Ascending aorta (tissue), 2 donors: Measurements from ENCODE around the gene IRF1. TPM values are rescaled to one million over a fixed set of nuclear protein-coding genes. Genes with fewer than 3 reads are reported as not detected.

ENCODE experiments used
- DNase-seq, 2 donors: peaks; one replicate each; pipeline ENCODE4 v3.0.0-alpha.2; 2019; ENCODE audit warnings: low spot score in 2 of 2
- H3K27ac ChIP-seq, 2 donors: fragments of 200-600 bp; sonication (generic); one replicate each; pipeline ENCODE4 v1.5.1; 2016 to 2017; ENCODE audit warnings: mild to moderate bottlenecking in 1 of 2
- H3K27me3 ChIP-seq: fragments of 200-600 bp; sonication (generic); one replicate; pipeline ENCODE4 v1.5.1; 2017
- H3K36me3 ChIP-seq, 2 donors: fragments of 200-600 bp; sonication (generic); one replicate each; pipeline ENCODE4 v1.5.1; 2016
- H3K4me1 ChIP-seq, 2 donors: fragments of 200-600 bp; sonication (generic); one replicate each; pipeline ENCODE4 v1.5.1; 2016 to 2017; ENCODE audit warnings: mild to moderate bottlenecking in 1 of 2
- H3K4me3 ChIP-seq, 2 donors: fragments of 200-600 bp; sonication (generic); one replicate each; pipeline ENCODE4 v1.5.1; 2016 to 2017; ENCODE audit warnings: mild to moderate bottlenecking in 1 of 2
- H3K9me3 ChIP-seq, 2 donors: fragments of 200-600 bp; sonication (generic); one replicate each; pipeline ENCODE4 v1.5.1; 2016
- CTCF ChIP-seq, 3 experiments: fragments of 200-600 bp in 2 of 3; fragments of 450-650 bp in 1 of 3; sonication (generic) in 2 of 3; IDR thresholded peaks; one replicate each; pipeline ENCODE4 v1.5.1; 2016 to 2019; ENCODE audit warnings: antibody characterized with exemption in 3 of 3, mild to moderate bottlenecking in 1 of 3, moderate library complexity in 1 of 3
- intact Hi-C: fragments of 100-400 bp; cut with DNase I; formaldehyde crosslinking; loops from one replicate; pipeline ENCODE4 v1.15.1; 2023
- total RNA-seq: library from RNA; depleted of rRNA; stranded (reverse); fragments of >200 nt; gene quantifications from one replicate; pipeline ENCODE4 v1.1.0, GENCODE V29; 2016

Gene IRF1
- total RNA-seq, 1 donor from 2014 or later, result 57.7 TPM

GRCh38 chr5:132480546-132480892 lies 10.1 kb downstream of the IRF1 start:
- no peak for TF ChIP-seq CTCF (IDR thresholded peaks at IDR 0.05)
- intact Hi-C loops, result no loop called here
- no peak for DNase-seq
- Histone ChIP-seq H3K36me3 (peaks cover 20 to 29% of the 10 kb centered on the region in 2 donors), H3K27ac (no peak overlapping the region), H3K27me3 (no peaks in the 10 kb centered on the region), H3K4me3 (no peak overlapping the region), H3K9me3 (no peaks in the 10 kb centered on the region), H3K4me1 (peaks cover 10 to 11% of the 10 kb centered on the region in 2 donors)

- Histone ChIP-seq H3K4me1 (peaks cover 10 to 15% of the 10 kb centered on the region in 2 donors), H3K36me3 (peaks cover 15 to 24% of the 10 kb centered on the region in 2 donors), H3K27ac (peak overlapping the region in 1 of 2 donors; percentile 15), H3K4me3 (no peak overlapping the region), H3K27me3 (no peaks in the 10 kb centered on the region), H3K9me3 (no peaks in the 10 kb centered on the region)
- DNase-seq, result no peak
- intact Hi-C loops, result no loop called here
- no peak for TF ChIP-seq CTCF (IDR thresholded peaks at IDR 0.05)
Observed at GRCh38 chr5:132480042-132480441, 10.5 kb downstream of the IRF1 start.

GRCh38 chr5:132479111-132479951 lies 11.2 kb downstream of the IRF1 start:
- Histone ChIP-seq H3K4me3 (no peak overlapping the region), H3K27ac (peak overlapping the region; percentile 41 to 50), H3K36me3 (peaks cover 13 to 17% of the 10 kb centered on the region in 2 donors), H3K27me3 (no peaks in the 10 kb centered on the region), H3K9me3 (no peaks in the 10 kb centered on the region), H3K4me1 (peaks cover 10 to 18% of the 10 kb centered on the region in 2 donors)
- no peak for TF ChIP-seq CTCF (IDR thresholded peaks at IDR 0.05)
- intact Hi-C loops, result no loop called here
- no peak for DNase-seq

GRCh38 chr5:132478366-132478871 lies 12.2 kb downstream of the IRF1 start:
- DNase-seq, result no peak
- no peak for TF ChIP-seq CTCF (IDR thresholded peaks at IDR 0.05)
- Histone ChIP-seq H3K27ac (peak overlapping the region; percentile 41 to 50), H3K36me3 (peaks cover 4 to 8% of the 10 kb centered on the region in 2 donors), H3K9me3 (no peaks in the 10 kb centered on the region), H3K27me3 (no peaks in the 10 kb centered on the region), H3K4me3 (no peak overlapping the region), H3K4me1 (peaks cover 10 to 18% of the 10 kb centered on the region in 2 donors)
- intact Hi-C loops, result no loop called here

- no peak for TF ChIP-seq CTCF (IDR thresholded peaks at IDR 0.05)
- intact Hi-C loops, result no loop called here
- DNase-seq, result no peak
Observed at GRCh38 chr5:132477784-132478365, 12.7 kb downstream of the IRF1 start.

More at GRCh38 chr5:132477784-132478365, 12.7 kb downstream of the IRF1 start:
- no peaks in the 10 kb centered on the region for H3K27me3 ChIP-seq
- no peak overlapping the region for H3K4me3 ChIP-seq
- peaks cover 10 to 18% of the 10 kb centered on the region in 2 donors for H3K4me1 ChIP-seq
- peak overlapping the region; percentile 41 to 50 for H3K27ac ChIP-seq
- peaks cover 0 to 2% of the 10 kb centered on the region in 2 donors for H3K36me3 ChIP-seq
- no peaks in the 10 kb centered on the region for H3K9me3 ChIP-seq
